Dedifferentiated amniotic fluid mesenchymal stem cell (primary cell): ENCODE results near the gene MYO6.

Source experiments
- DNase-seq: peaks from one replicate; pipeline ENCODE4 v3.0.0-alpha.2; 2016; ENCODE audit errors: extremely low spot score

MYO6 gene

DNA sequence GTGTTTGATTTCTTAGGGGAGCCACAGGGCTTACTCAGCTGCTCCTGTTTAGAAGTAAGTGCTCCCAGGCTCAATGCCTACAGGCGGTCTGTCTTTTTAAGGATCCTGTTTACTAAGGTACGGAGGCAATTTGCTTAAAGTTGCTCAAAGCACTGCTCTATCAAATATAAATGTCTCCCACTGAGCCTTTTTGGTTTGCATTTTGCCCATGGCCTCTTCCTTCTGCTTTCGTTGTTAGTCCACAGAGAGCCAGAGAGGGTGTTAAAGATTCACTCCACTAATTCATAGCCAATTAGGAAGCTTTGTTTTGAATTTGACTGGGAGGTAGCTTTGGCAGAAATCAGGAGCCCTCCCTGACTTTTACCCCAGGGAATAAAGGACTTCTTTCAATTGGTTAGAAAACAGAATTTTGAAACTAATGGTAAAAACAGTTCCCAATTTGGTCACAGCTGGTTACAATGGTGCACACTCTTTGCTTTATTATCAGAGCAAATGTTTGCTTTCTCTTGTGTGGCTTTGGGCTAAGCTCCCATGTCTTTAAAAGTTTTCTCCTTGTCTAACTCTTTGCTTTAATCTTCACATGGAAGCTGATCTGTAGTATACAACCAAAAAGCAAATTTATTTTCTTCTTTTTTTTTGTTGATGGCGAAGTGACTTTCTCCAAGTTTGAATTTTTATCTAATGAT lies 197.2 kb downstream of the MYO6 start:
- no peak for DNase-seq

GRCh38 chr6:75947935-75948334 lies 198.9 kb downstream of the MYO6 start:
- no peak for DNase-seq

GRCh38 chr6:75952128-75952527 lies 203.1 kb downstream of the MYO6 start:
- DNase-seq, result no peak

- DNase-seq, result no peak
Measured at GRCh38 chr6:75963569-75963968, 214.5 kb downstream of the MYO6 start.

- DNase-seq, result no peak
Measured at GRCh38 chr6:75968143-75968542, 219.1 kb downstream of the MYO6 start.
